Endothelial cell of umbilical vein (primary cell): ENCODE measurements around the gene CLGN. TPM values are rescaled to one million over a fixed set of nuclear protein-coding genes. Genes with fewer than 3 reads are reported as not detected.

ENCODE experiments used
- BruUV-seq: library from RNA; stranded (reverse); fragments of 400-500 nt; replicated peaks from 2 replicates; lab custom pipeline; 2021; lab: Mats Ljungman, UMichigan
- CTCF ChIA-PET: fragments of 300-600, 350-600 bp; sonication (Branson Sonifier 250); formaldehyde crosslinking; loops from one replicate; lab custom pipeline; 2021; ENCODE audit warnings: antibody characterized with exemption, inconsistent platforms; lab: Charles Lee
- POLR2A ChIA-PET: fragments of 300-600, 350-600 bp; sonication (Branson Sonifier 250); formaldehyde crosslinking; loops from one replicate; lab custom pipeline; 2021; ENCODE audit warnings: antibody characterized with exemption, inconsistent platforms; lab: Charles Lee
- DNase-seq: peaks from one replicate; pipeline ENCODE4 v3.0.0-alpha.2; 2011; ENCODE audit warnings: low read depth, low spot score
- FAIRE-seq: peaks from 2 replicates; lab custom pipeline; 2011; peaks lifted over from hg19 to GRCh38; lab: Jason Lieb, UNC
- H2AFZ ChIP-seq: 2 replicates; pipeline ENCODE4 v1.6.0; 2012; ENCODE audit warnings: low read depth, low read length, control low read depth, inconsistent platforms
- H3K27ac ChIP-seq: 2 replicates; pipeline ENCODE4 v1.5.1; 2011; ENCODE audit warnings: low read depth, mild to moderate bottlenecking, control low read depth, low read length, moderate library complexity; ENCODE audit not compliant: insufficient read depth
- H3K27me3 ChIP-seq, 2 experiments: 2 replicates each; pipeline versions ENCODE4 v1.6.0 to v1.6.1; 2011; ENCODE audit warnings: low read length in 2 of 2, mixed read lengths in 1 of 2; ENCODE audit not compliant: control insufficient read depth in 2 of 2, insufficient read depth in 2 of 2
- H3K36me3 ChIP-seq, 2 experiments: 2 replicates in 1 of 2; 3 replicates in 1 of 2; pipeline ENCODE4 v1.5.1; 2011; ENCODE audit warnings: low read length in 2 of 2, mild to moderate bottlenecking in 1 of 2, moderate library complexity in 1 of 2; ENCODE audit not compliant: control insufficient read depth in 2 of 2, insufficient read depth in 2 of 2; ENCODE audit errors: extremely low read depth in 1 of 2
- H3K4me1 ChIP-seq: 3 replicates; pipeline ENCODE4 v1.5.1; 2011; ENCODE audit warnings: mild to moderate bottlenecking, low read length; ENCODE audit not compliant: control insufficient read depth, insufficient read depth; ENCODE audit errors: extremely low read depth
- H3K4me2 ChIP-seq: 2 replicates; pipeline ENCODE4 v1.6.1; 2011; ENCODE audit warnings: low read length, control low read depth, mixed read lengths; ENCODE audit not compliant: insufficient read depth
- H3K4me3 ChIP-seq, 3 experiments: fragments of 200-600 bp in 1 of 3; sonication (generic), shearing (Covaris generic) in 1 of 3; replicated peaks in 1 of 3; 2 replicates each; pipeline ENCODE4 v1.5.1; 2011 to 2016; ENCODE audit warnings: control low read depth in 3 of 3, low read length in 3 of 3, mild to moderate bottlenecking in 2 of 3, inconsistent platforms in 1 of 3, low read depth in 1 of 3, moderate library complexity in 1 of 3; ENCODE audit not compliant: insufficient read depth in 1 of 3
- H3K79me2 ChIP-seq: 2 replicates; pipeline ENCODE4 v1.6.0; 2012; ENCODE audit warnings: low read length, inconsistent platforms; ENCODE audit not compliant: control insufficient read depth, insufficient read depth
- H3K9ac ChIP-seq: replicated peaks from 2 replicates; pipeline ENCODE3; 2011; ENCODE audit warnings: low read length, control low read depth; ENCODE audit not compliant: insufficient read depth; ENCODE audit errors: extremely low read depth
- H3K9me1 ChIP-seq: replicated peaks from 3 replicates; pipeline ENCODE4 v1.6.0; 2011; ENCODE audit warnings: mild to moderate bottlenecking, low read length; ENCODE audit not compliant: control insufficient read depth, insufficient read depth; ENCODE audit errors: extremely low read depth
- H3K9me3 ChIP-seq: replicated peaks from 2 replicates; pipeline ENCODE4 v1.5.1; 2012; ENCODE audit warnings: low read length, inconsistent platforms; ENCODE audit not compliant: control insufficient read depth, insufficient read depth
- H4K20me1 ChIP-seq: replicated peaks from 2 replicates; pipeline ENCODE3; 2011; ENCODE audit warnings: mild to moderate bottlenecking, low read length; ENCODE audit not compliant: control insufficient read depth, insufficient read depth; ENCODE audit errors: extremely low read depth
- EZH2 ChIP-seq: IDR thresholded peaks from 2 replicates; pipeline ENCODE4 v1.6.1; 2012; ENCODE audit warnings: borderline replicate concordance, low read depth, mild to moderate bottlenecking, moderate library complexity, low read length, inconsistent platforms; ENCODE audit not compliant: severe bottlenecking
- FOS ChIP-seq: IDR thresholded peaks from 2 replicates; pipeline ENCODE4 v1.6.1; 2011; ENCODE audit warnings: mild to moderate bottlenecking, low read length, moderate library complexity, borderline replicate concordance; ENCODE audit not compliant: insufficient read depth
- GATA2 ChIP-seq: IDR thresholded peaks from 2 replicates; pipeline ENCODE4 v1.7.0; 2011; ENCODE audit warnings: low read depth, mild to moderate bottlenecking, moderate library complexity, mixed read lengths, low read length; ENCODE audit not compliant: insufficient read length, insufficient read depth
- JUN ChIP-seq: IDR thresholded peaks from 2 replicates; pipeline ENCODE4 v1.6.1; 2011; ENCODE audit warnings: borderline replicate concordance, low read depth; ENCODE audit not compliant: insufficient read length, insufficient read depth
- MAX ChIP-seq: IDR thresholded peaks from 2 replicates; pipeline ENCODE4 v1.6.1; 2011; ENCODE audit not compliant: insufficient read depth, insufficient read length
- MYC ChIP-seq: IDR thresholded peaks from one replicate; pipeline ENCODE4 v1.6.1; 2011; ENCODE audit warnings: mild to moderate bottlenecking, low read depth, low read length
- POLR2A ChIP-seq: IDR thresholded peaks from 2 replicates; pipeline ENCODE4 v1.6.1; 2012; ENCODE audit warnings: low read depth, mild to moderate bottlenecking, control low read depth, low read length
- POLR2AphosphoS5 ChIP-seq: IDR thresholded peaks from 2 replicates; pipeline ENCODE4 v1.6.1; 2012; ENCODE audit warnings: low read depth, mild to moderate bottlenecking, control low read depth, low read length, moderate library complexity; ENCODE audit not compliant: insufficient read depth
- dilution Hi-C: fragments of 300-500 bp; cut with MboI; formaldehyde crosslinking; loops from one replicate; pipeline ENCODE4 v1.15.0; 2019; ENCODE audit warnings: low sequenced_read_pairs; ENCODE audit not compliant: extremely low pct_ligation_motif_present
- intact Hi-C: fragments of 100-400 bp; cut with micrococcal nuclease; formaldehyde crosslinking; loops from one replicate; pipeline ENCODE4 v1.10.0; 2022
- polyA plus RNA-seq, 4 experiments: library from polyadenylated mRNA; depleted of rRNA in 3 of 4; stranded (reverse) in 3 of 4; unstranded in 1 of 4; fragments of >200 nt; gene quantifications; 2 replicates each; pipeline versions ENCODE4 v1.2.1 to v1.2.3, GENCODE V29; 2011 to 2012; ENCODE audit warnings: missing spikeins in 1 of 4
- total RNA-seq: library from RNA; stranded (reverse); gene quantifications from 2 replicates; pipeline ENCODE4 v1.2.3, GENCODE V29; 2021
- TF ChIP-seq, protein P1 (sequence below), 2 donors: IDR thresholded peaks; 1 replicate in 1 of 2; 2 replicates in 1 of 2; pipeline ENCODE4 v1.5.1; 2011; ENCODE audit warnings: low read length in 2 of 2, mild to moderate bottlenecking in 2 of 2, moderate library complexity in 2 of 2, control low read depth in 1 of 2, inconsistent platforms in 1 of 2, low read depth in 1 of 2; ENCODE audit not compliant: insufficient read depth in 1 of 2; ENCODE audit errors: extremely low read depth in 1 of 2

Gene CLGN
- total and polyA plus RNA-seq, 2 donors (not counting 3 experiments of a cell fraction or from before 2014, with no cell fraction given) = 0.12 to 1.00 TPM

DNA sequence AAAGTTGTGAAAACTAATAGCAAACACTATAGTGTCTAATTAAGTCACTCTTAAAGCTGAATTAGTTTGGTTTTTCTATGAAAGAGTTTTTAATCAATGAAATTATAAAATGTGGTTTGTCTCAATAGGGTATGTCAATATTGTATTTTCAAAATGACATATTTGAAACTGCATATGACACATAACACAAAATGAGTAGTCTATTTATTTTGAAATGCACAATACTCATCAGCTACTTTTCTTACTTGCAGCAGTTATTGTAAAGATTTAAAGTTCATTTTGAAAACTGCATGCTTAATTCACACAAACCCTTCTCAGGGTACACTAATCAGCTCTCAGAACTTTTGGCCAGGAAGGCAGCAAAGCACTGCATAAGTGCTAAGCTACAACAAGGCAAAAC, 21.2 kb downstream of the CLGN start:
- Histone ChIP-seq H3K27ac (no peak overlapping the region), H3K9ac (no peak overlapping the region), H3K9me3 (no peaks in the 10 kb centered on the region), H4K20me1 (no peaks in the 10 kb centered on the region), H2AFZ (no peak overlapping the region), H3K4me1 (no peaks in the 10 kb centered on the region), H3K9me1 (no peaks in the 10 kb centered on the region), H3K36me3 (no peaks in the 10 kb centered on the region), H3K4me3 (no peak overlapping the region), H3K79me2 (no peaks in the 10 kb centered on the region), H3K4me2 (no peak overlapping the region), H3K27me3 (peaks cover 0 to 2% of the 10 kb centered on the region in 2 experiments)
- intact Hi-C loops = no loop called here
- FAIRE-seq (no peak), DNase-seq (no peak)
- no peak for TF ChIP-seq FOS
- TF ChIP-seq, protein P1, sequence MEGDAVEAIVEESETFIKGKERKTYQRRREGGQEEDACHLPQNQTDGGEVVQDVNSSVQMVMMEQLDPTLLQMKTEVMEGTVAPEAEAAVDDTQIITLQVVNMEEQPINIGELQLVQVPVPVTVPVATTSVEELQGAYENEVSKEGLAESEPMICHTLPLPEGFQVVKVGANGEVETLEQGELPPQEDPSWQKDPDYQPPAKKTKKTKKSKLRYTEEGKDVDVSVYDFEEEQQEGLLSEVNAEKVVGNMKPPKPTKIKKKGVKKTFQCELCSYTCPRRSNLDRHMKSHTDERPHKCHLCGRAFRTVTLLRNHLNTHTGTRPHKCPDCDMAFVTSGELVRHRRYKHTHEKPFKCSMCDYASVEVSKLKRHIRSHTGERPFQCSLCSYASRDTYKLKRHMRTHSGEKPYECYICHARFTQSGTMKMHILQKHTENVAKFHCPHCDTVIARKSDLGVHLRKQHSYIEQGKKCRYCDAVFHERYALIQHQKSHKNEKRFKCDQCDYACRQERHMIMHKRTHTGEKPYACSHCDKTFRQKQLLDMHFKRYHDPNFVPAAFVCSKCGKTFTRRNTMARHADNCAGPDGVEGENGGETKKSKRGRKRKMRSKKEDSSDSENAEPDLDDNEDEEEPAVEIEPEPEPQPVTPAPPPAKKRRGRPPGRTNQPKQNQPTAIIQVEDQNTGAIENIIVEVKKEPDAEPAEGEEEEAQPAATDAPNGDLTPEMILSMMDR (IDR thresholded peaks at IDR 0.05; ENCODE audit: extremely low read depth in 1 of 2, insufficient read depth in 1 of 2, low read depth in 1 of 2, low read length in 2 of 2) = no peak
- TF ChIP-seq POLR2A = no peak
- TF ChIP-seq EZH2 = no peak
- TF ChIP-seq MYC = no peak
- TF ChIP-seq MAX = no peak
- no peak for TF ChIP-seq POLR2AphosphoS5
- TF ChIP-seq GATA2 = no peak
- no peak for TF ChIP-seq JUN
- BruUV-seq = no TSS peak
- POLR2A ChIA-PET = no interaction called here
- CTCF ChIA-PET = interaction anchor here (0.8 to 1.5 kb wide), 2 partner anchors 20 to 46 kb away, joined by 3 to 7 read pairs; no protein-coding TSS in a partner anchor
- dilution Hi-C loops = no loop called here
